NK-92 (cell line): Measurements from ENCODE around the gene BCL10.
A peak's percentile ranks its signal among the peaks of the same experiment; 100 is the strongest.
"Not testable (repeated sequence)": the region's sequence is repeated elsewhere in the genome, so short reads cannot be mapped to it uniquely, and the experiment has no call there.

Experiments
- DNase-seq: peaks from one replicate; lab custom pipeline; 2025; ENCODE audit not compliant: unreplicated experiment; lab: John Stamatoyannopoulos, UW

The BCL10 gene

GRCh38 chr1:85268801-85269585 lies 7.4 kb downstream of the BCL10 start:
- DNase-seq = no peak

- no peak for DNase-seq
Observed at GRCh38 chr1:85267313-85267712, 9.1 kb downstream of the BCL10 start.

GRCh38 chr1:85264150-85264549 lies 12.3 kb downstream of the BCL10 start:
- DNase-seq = no peak

- no peak for DNase-seq
Observed at GRCh38 chr1:85262985-85263384, 13.4 kb downstream of the BCL10 start.

- DNase-seq = no peak
Observed at GRCh38 chr1:85259912-85260274, 16.5 kb downstream of the BCL10 start.

GRCh38 chr1:85259118-85259911 lies 17.1 kb downstream of the BCL10 start, which contains the start of gene C1orf52:
TSS of gene C1orf52 (minus strand) at chr1:85259662. CDS start at chr1:85259633, 29 bp downstream.
- DNase-seq = peak; percentile 73

- no peak for DNase-seq
Observed at GRCh38 chr1:85258536-85259117, 17.8 kb downstream of the BCL10 start.

- not testable (repeated sequence) for DNase-seq
Observed at GRCh38 chr1:85249042-85249441, 27.4 kb downstream of the BCL10 start.

GRCh38 chr1:85245891-85246290 lies 30.5 kb downstream of the BCL10 start:
- no peak for DNase-seq

- DNase-seq = no peak
Observed at GRCh38 chr1:85245456-85245855, 31.0 kb downstream of the BCL10 start.

GRCh38 chr1:85244271-85245061 lies 32.0 kb downstream of the BCL10 start:
- no peak for DNase-seq

- no peak for DNase-seq
Observed at GRCh38 chr1:85243372-85243771, 33.1 kb downstream of the BCL10 start.

- no peak for DNase-seq
Observed at GRCh38 chr1:85240643-85241042, 35.8 kb downstream of the BCL10 start.

- no peak for DNase-seq
Observed at GRCh38 chr1:85240174-85240601, 36.2 kb downstream of the BCL10 start.

GRCh38 chr1:85237613-85238012 lies 38.8 kb downstream of the BCL10 start:
- DNase-seq = no peak

- DNase-seq = no peak
Observed at GRCh38 chr1:85230305-85230977, 46.0 kb downstream of the BCL10 start.

GRCh38 chr1:85229574-85230097 lies 46.8 kb downstream of the BCL10 start:
- DNase-seq = no peak

- no peak for DNase-seq
Observed at GRCh38 chr1:85228972-85229371, 47.5 kb downstream of the BCL10 start.

- DNase-seq = no peak
Observed at GRCh38 chr1:85225624-85226380, 50.6 kb downstream of the BCL10 start.
